ENCODE measurements around the gene DNM2.

DNA sequence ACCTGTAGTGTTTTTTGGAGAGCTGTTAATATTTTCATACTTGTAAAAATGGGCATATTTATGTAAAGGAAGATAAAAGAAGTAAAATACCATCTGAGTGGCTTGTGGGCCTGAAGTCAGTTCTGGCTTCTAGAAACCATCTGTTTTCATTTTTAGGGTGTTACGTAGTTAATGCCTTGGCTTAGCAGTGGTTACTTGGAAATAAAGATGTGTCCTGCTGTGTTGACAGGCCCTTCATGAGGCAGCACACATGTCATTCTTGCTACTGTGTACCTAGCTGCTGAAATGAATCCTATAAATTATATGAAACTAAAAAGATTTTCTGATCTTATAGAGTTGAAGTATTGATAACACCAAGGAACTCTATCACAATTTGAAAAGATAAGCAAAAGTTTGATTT, 47.7 kb upstream of the DNM2 start:
- no peak for TF ChIP-seq POLR2A (IDR thresholded peaks at IDR 0.05)
- TF ChIP-seq EP300 (IDR thresholded peaks at IDR 0.05): no peak
- TF ChIP-seq, protein P1, sequence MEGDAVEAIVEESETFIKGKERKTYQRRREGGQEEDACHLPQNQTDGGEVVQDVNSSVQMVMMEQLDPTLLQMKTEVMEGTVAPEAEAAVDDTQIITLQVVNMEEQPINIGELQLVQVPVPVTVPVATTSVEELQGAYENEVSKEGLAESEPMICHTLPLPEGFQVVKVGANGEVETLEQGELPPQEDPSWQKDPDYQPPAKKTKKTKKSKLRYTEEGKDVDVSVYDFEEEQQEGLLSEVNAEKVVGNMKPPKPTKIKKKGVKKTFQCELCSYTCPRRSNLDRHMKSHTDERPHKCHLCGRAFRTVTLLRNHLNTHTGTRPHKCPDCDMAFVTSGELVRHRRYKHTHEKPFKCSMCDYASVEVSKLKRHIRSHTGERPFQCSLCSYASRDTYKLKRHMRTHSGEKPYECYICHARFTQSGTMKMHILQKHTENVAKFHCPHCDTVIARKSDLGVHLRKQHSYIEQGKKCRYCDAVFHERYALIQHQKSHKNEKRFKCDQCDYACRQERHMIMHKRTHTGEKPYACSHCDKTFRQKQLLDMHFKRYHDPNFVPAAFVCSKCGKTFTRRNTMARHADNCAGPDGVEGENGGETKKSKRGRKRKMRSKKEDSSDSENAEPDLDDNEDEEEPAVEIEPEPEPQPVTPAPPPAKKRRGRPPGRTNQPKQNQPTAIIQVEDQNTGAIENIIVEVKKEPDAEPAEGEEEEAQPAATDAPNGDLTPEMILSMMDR (IDR thresholded peaks at IDR 0.05): no peak

All from suprapubic skin (tissue), 3 donors.